ENCODE data around the gene TRIM73.
"Not testable (repeated sequence)": the region's sequence is repeated elsewhere in the genome, so short reads cannot be mapped to it uniquely, and the experiment has no call there.

DNA sequence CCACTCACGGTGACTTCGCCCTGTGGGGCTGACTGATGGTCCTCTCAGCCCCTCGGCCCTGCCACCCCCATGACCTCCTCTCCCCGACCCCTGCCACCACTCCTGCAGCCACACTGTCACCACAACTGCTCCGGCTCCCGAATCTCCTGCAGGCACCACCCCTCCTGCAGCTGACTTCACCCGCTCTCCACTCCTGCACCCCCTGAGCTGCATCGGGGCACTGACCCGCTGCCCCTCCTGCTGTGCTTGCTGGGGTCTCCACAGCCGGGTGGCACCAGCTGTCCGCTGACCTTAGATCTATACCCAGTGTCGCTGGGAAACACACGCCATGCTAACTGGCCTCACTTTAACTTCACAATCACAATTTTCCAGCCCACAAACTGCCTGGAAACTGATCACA lies 24.7 kb downstream of the TRIM73 start:
- not testable (repeated sequence) for TF ChIP-seq POLR2AphosphoS5, EP300 (IDR thresholded peaks at IDR 0.05)
